ENCODE results near the gene PHF2.

The PHF2 gene

DNA sequence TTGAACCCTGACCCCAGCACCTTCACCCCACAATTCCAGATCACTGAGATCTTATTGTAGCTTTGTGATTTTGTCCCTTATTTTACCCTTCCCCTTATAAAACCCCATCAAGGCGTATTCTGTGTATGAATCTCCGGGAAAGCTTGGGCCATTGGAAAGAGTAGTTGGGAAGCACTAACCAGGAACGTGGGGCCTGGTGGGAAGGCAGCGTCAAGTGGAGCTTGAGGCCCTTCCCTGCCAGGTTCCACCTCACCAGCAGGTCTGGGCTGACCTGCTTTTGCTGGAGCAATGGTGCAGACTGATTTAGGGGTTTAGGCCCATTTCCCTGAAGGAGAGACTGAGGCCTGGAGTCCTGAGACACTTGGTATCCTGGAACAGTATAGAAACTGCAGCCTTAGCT, 9.3 kb downstream of the PHF2 start:
- no peak for DNase-seq (ENCODE audit: low read depth in 2 of 2, low spot score in 1 of 2)

DNA sequence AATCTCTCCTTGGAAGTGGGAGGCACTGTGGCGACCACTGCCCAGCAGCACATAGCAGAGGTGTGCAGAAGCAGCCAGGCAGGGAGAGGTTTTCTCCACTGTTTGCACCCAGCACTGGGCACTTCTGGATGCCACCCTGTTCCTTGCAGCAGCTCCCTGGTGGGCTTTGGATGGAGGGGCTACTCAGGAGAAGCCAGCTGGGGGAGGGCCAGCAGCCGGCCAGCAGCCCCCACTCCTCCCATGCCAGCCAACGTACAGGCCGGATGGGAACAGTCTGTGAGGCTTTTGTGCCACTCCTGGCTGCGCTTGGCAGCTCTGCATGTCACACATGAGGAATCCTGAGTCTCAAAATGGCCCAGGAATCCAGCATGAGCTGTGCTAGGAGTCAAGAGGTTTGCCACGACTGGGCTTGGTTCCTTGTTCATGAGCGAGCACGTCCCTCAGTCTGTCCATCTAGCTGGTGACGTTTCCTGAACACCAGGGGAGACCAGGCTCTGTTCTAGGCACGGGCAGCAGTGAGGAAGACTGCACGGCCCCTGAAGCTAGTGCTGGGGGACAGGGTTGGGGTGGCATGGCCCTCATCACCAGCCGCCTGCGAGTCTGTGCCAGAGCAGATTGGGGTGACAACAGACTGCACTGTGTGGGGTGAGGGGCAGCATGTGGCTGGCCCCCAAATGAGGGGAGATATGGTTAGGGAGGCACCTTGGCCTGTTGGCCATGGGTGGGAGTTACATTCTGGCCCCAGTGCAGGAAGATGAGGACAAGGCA, 10.1 kb downstream of the PHF2 start:
- no peak for DNase-seq (ENCODE audit: low read depth in 2 of 2, low spot score in 1 of 2)

DNA sequence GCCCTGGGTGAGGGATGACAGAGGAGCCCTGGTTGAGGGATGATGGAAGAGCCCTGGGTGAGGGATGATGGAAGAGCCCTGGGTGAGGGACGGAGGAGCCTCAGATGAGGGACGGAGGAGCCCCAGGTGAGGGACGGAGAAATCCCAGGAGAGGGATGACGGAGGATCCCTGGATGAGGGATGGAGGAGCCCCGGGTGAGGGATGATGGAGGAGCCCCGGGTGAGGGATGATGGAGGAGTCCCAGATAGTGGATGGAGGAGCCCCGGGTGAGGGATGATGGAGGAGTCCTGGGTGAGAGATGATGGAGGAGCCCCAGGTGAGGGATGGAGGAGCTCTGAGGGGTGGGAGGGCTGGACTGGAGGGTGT, 10.9 kb downstream of the PHF2 start:
- no peak for DNase-seq (ENCODE audit: low read depth in 2 of 2, low spot score in 1 of 2)

DNA sequence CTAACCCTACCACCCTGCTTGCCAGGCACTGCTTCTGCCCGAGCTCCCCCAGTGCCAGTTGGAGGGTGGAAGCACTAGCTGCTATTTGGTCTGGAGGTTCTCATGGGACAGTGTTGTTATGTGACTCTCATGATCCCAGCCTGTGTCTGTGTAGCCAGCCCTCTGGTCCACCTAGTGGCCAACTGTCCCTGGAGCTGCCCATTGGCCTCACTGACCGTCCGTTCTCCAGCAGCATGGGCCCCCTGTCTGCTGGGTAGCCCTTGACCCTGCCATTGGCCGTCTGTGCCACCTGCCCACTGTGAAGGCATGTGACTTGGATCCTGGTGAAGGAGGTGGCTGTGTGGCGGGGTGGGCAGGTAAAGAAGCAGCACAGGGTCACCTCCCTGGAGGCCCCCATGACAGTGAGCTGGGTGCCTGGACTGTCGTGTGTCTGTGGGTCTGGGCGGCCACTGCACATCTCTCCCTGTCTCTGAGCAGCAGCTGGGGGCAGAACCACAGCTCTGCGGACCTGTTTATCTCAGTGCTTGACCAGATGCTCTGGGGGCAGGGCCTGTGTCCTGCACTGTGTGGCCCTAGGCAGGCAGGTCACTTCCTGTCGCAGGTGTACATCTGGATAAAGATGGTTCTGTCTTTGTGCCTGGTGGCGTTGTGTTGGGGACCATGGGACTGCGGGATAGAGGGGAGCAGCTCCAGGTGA, 11.4 kb downstream of the PHF2 start:
- no peak for DNase-seq (ENCODE audit: low read depth in 2 of 2, low spot score in 1 of 2)

DNA sequence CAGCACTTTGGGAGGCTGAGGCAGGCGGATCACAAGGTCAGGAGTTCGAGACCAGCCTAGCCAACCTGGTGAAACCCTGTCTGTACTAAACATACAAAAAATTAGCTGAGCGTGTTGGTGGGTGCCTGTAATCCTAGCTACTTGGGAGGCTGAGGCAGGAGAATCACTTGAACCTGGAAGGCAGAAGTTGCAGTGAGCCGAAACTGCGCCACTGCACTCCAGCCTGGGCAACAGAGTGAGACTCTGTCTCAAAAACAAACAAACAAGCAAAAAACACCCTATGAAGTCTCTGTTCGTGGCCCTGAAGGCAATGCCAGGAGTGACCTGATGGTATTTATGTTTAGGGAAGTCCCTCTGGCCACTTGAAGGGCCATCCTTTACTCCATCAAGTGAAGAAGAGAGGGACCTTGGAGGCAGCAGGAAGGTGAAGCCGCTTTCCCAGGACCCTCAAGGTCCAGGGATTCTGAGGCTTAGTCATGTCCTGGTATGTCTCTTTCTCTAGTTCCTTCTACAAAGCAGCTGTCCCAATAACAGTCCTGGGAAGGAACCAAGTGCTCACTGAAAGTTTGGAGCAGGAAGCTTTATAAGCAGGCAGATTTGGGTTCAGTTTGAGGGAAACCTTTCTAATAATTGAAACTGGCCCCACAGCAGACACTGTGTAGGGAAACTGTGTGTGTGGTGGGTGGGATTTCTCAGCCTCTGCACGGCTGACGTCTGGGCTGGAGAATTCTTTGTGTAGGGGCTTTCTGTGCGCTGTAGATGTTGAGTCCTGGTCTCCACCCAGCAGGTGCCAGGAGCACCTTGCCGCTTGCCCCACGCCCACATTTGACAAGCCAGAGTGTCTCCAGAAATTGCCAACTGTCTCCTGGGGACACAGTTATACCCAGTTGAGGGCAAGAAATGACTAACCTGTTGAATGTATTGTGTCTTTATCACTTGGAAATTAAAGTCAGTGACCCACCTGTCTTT, 12.5 kb downstream of the PHF2 start:
- no peak for DNase-seq (ENCODE audit: low read depth in 2 of 2, low spot score in 1 of 2)

DNA sequence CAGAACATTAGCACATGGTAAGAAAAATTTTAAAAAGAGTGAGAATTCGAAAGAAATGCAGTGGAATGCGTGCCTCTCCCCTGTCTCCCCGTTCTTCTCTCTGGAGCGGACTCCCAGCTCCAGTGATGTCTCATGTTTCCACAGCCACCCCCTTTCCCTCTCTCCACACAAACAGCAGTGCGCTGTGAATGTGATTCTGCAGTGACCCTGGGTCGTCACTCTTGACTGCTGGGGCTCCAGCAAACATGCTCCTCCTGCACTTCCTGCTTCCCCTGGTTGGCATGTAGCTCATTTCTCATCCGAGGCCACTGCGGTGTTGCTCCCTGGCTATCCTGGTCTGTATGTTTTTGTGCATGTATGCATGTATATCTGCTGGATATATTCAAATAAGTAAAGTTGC, 13.3 kb downstream of the PHF2 start:
- no peak for DNase-seq (ENCODE audit: low read depth in 2 of 2, low spot score in 1 of 2)

DNA sequence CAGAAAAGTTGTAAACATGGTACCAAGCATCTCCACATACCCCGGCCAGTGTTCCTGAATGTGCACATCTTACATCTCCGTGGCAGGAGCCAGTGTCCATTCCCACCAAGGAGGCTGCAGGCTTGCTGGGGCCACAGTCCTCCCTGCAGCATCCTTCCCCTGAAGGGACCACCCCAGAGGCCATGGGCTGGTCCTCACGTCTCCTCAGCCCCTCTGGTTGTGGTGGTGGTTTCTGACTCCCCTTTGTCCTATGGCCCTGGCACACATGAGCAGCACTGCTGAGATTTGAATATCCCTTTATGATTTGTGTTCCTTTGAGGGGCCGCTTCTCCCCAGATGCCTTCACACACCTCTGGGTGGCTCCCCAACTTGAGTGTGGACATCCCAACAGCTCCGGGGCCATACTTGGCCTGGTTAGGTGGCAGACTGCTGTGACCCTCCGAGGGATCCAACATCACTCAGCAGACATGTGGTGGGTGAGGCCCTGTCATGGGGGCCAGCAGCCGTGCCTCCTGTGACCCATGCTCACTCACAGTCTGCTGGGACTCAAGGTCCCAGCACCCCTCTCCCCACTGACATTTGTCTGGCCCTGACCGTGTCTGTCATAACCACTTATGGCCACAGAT, 14.3 kb downstream of the PHF2 start:
- no peak for DNase-seq (ENCODE audit: low read depth in 2 of 2, low spot score in 1 of 2)

DNA sequence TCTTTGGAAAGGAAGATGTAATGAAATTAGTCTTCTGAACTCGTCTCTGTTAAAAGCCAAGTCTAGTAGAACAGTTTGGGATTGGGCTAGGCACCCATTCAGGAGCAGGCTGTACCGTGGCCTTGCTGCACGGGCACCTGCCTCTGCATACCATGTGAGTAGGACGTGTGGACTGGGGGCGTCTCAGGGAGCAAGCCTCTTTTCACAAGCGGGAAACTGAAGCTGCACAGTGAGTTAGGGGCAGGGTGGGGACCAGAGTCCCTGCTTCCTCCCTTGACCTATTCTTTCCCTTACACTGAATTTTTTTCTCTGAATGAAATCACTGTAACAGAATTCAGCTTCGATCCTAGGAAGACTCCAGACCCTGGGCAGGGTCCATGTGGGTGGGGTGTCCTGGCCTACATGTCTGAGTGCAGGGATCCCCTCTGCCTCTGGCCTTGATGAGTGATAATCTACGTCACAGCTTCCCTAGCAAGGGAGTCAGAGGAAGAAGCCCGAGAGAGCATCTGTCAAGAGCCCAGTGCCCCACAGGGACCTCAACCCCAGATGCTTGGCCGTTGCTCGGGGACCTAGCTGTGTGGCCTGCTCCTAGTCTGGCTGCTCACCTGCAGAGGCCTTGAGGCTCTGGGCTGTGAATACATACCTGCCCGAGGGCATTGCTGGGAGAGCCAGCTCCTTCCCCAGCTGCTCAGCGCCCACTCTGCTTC, 15.1 kb downstream of the PHF2 start:
- no peak for DNase-seq (ENCODE audit: low read depth in 2 of 2, low spot score in 1 of 2)

DNA sequence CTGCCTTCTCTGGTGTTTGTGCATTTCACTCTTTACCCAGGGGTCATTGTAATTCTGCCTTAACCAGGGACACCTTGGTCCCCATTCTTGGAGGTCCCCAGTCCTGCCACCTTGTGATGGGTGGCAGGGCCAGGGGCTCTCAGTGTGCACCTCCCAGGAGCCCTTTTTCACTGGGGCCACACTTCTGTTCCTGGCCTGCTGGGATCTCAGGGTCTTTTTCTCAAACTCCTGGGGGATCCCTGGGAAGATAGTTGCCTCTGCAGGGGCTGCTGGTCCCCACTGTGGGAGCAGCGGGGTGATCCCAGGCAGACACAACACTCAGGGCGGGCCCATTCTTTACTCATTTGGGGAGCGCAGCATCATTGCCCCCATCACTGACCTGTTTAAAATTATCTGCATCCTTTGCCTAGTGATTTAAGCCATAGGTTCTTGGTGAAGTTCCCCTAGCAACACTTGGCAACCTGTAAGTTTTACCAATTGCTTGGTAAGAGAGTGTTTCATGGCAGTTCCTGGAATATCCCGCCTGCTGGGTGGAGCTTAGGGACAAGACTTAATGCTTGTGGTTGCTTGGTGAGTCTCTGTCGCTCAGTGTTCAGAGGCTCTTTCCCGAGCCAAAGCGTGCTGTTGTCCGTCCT, 15.7 kb downstream of the PHF2 start:
- DNase-seq (ENCODE audit: low read depth in 2 of 2, low spot score in 1 of 2): no peak

DNA sequence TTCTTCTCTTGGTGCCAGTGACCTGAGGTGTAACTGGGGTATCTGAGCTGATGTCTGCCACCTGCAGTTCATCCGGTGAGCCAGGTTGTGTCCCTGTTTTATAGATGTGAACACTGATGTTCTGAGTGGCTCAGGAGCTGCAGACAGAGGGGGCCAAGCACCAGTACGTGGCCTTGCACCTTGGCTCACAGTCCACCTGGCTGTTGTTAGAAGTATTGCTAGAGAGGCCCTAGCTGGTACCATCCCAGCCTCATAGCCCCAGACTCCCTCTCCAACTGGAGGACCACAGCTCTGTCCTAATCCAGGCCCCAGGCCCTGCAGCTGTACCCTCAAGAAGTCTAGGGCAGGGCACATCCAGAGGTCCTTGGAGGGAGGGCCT, 16.2 kb downstream of the PHF2 start:
- DNase-seq (ENCODE audit: low read depth in 2 of 2, low spot score in 1 of 2): no peak

DNA sequence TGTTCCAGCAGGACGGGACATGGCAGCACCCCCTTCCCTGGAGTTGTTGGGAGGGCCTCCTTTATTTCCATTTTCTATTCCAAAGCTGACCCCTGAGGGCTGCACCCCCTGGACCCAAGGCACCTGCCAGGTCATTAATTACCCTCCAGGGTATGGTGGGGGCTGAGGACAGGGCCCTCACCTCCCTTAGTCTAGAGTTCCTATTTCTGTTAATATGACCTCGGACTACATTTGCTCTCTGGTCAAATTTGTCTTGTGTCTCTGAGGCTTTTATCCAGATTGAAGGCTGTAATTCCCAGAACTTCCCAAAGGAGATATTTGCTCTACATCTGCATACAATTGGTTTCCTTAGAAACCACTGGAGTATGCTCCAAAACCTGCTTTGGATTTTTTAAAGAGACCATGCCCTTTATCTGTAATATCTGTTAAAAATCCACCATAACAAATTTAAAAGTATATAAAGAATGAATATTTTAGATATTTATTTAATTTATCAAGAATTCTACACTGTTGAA, 16.8 kb downstream of the PHF2 start:
- DNase-seq (ENCODE audit: low read depth in 2 of 2, low spot score in 1 of 2): no peak

DNA sequence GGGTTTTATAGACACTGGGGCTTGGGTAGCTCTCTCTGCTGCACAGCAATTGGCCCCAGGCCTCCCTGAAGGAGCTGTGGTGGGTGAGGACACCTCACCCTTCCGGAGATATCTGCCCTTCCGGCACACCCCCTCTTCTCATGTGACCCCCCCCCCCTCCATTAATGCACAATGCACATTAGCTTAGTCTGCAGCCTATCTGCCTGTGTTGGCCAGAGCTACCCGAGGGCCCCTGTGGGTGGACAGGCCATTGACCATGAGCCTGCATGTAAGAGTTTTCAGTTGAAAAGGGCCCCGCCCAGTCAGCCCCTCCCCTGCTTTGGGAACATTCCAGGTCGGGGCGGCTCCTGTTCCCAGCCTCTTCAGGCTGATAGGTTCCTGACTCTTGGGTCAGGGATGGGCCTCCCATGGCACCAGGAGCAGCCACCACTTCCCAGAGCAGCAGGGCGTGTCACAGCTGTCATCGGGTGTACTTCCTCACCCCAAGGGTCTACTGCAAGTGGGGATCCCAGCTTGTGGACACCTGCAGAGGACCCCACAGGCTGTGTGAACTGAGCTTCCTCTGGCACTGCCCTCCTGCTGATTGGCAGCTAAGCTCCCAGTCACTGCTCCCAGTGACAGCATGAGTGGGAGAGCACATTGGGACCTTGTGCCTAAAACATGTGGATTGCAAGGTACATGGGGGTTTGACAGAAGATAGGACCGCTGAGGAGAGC, 17.8 kb downstream of the PHF2 start:
- no peak for DNase-seq (ENCODE audit: low read depth in 2 of 2, low spot score in 1 of 2)

DNA sequence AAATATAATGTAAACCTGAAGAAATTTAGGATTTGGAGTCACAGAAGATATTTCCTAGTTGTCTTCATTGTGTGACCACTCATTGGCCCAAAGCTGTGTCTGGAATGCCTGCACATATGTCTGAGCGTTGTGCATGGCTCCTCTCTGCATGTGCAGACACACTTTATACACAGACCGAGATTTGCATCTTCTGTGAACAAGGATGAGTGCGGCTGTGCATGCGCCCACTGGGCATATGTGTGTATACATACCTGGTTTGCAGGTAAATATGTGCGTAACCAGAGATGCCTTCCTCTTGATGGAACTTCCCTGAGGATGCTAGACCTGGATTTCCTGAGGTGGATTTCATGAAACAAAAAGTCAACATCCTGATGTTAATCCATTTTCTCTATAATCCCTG, 19.1 kb downstream of the PHF2 start:
- no peak for DNase-seq (ENCODE audit: low read depth in 2 of 2, low spot score in 1 of 2)

DNA sequence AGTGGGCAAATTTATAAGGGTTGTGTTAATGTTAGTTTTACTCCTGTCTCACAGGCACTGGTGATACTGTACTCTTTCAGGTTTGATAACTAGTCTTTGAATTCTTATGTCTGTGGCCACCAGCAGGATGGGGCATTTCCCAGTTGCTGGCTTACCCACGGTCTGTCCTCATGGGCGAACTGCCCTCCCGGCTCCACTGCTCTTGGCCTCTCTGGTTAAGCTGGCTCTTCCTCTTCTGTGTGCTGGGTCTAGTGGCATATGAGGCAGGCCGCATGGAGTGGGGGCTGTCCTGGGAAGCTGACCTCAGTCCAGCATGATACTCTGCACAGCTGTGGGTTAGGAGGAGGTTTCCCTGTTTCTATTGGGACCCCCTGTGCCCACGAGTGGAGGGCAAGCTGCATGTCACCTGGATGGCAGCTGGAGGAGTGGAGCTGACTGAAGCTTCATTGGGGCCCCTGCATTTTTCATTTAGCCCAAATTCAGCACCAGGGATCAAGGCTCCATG, 19.5 kb downstream of the PHF2 start:
- no peak for DNase-seq (ENCODE audit: low read depth in 2 of 2, low spot score in 1 of 2)

DNA sequence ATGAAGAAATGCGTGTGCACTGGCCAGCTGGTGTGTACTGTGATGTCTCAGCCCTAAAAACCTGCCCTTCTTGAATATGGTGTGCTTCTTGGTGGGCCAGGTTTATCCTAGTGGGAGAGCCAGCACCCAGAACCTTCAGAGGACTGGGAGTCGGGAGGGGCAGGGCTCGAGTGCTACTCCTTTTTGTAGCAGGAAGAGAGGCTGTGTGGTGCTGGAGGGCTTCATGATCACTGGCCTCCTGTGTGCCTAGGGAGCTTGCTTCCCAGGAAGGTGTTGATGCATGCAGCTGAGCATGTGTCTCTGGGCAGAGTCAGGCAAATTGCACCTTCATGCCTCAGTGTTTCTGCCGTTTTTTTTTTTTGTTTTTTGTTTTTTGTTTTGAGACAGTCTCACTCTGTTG, 20.0 kb downstream of the PHF2 start:
- DNase-seq (ENCODE audit: low read depth in 2 of 2, low spot score in 1 of 2): no peak

DNA sequence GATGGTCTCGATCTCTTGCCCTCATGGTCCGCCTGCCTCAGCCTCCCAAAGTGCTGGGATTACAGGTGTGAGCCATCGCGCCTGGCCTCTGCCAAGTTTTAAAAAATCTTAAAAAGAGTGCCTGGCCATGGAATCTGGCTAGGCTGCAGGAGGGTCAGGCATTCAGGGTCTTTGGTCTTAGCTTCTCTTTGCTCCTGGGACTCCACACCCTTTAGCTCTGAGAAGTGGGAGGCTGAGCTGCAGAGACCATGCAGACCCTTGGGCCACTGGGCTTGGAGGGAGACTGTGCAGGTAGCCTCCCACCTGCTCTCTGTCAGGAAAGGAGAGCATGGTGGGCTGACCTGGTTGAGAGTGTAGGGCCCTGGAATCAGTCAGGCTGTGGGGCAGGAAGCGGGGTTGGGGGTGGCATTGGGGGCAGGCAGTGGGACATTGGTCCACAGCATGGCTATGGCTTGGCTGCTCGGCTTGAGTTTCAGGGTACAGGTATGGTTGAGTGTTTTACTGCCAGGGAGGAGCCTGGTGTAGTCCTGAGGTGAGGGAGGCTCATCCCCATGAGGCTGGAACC, 20.8 kb downstream of the PHF2 start:
- DNase-seq (ENCODE audit: low read depth in 2 of 2, low spot score in 1 of 2): no peak

DNA sequence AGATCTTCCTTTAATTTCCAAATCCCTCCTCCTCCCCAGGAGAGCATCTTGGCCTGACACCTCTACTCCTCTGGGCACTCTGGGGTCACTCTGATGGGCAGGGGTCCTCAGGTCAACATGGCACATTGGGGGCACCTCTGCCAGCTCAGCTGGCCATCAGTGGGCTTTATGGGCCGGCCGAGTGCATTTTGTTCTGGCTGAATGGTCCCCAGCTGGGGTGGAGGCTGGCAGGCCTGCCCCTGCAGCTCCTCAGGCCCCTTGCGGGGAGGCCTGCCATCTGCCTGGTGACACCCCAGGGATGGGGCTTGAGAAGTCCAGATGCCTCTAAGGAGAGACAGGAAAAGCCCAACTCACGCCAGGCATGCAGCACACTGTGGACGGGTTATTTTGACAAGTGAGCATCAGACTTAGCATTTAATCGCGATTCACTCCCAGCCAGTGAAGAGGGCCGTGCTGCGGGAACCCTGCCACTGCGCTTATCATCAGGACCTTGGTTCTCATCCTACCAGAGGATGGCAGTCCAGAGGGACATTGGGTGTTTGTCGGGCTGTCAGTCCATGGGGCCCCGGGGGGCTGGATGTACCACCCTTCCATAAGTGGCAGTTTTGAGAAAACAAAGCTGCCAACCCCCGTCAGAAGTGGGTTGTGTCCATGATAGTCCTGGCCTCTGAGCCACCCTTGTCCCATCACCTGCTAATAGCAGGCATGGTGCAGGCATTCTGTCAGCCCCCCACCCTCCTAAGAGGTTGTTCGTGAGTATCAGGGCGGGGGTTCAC, 21.7 kb downstream of the PHF2 start:
- DNase-seq (ENCODE audit: low read depth in 2 of 2, low spot score in 1 of 2): no peak

DNA sequence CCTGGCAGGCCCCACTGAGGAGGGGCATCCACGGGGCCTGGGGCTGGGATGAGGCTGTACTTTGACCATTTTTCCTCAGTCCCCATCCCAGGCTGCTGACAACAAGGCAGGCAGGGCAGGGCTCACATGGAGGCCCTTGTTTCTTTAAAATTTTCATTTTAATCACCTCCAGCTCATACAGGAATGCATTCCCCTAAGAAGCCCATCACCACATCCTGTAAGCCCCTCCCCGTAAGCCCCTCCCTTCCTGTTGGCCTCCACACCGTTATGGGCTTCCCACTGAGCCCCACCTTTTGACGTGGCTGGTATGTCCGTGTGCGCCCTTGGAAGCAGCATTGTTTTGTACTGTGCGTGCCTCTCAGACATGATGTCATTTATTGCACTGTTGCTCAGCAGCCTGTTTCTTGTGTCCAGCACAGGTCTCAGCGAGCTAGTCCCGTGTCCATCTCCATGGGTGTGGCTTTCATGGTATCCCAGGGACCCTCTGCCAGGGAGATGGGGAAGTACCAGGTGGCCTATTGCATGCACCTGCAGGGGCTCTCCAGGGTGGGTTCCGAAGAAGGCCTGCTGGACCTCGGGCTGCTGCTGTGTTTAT, 22.4 kb downstream of the PHF2 start:
- DNase-seq (ENCODE audit: low read depth in 2 of 2, low spot score in 1 of 2): no peak
